GM12873 (cell line): ENCODE measurements around the gene KATNB1.

Experiments
- TF ChIP-seq, protein P1 (sequence below): IDR thresholded peaks from 2 replicates; pipeline ENCODE4 v1.5.1; 2012; ENCODE audit warnings: low read depth, mild to moderate bottlenecking, moderate library complexity, low read length, control low read depth; ENCODE audit not compliant: insufficient read depth; ENCODE audit errors: missing control alignments

KATNB1 gene

DNA sequence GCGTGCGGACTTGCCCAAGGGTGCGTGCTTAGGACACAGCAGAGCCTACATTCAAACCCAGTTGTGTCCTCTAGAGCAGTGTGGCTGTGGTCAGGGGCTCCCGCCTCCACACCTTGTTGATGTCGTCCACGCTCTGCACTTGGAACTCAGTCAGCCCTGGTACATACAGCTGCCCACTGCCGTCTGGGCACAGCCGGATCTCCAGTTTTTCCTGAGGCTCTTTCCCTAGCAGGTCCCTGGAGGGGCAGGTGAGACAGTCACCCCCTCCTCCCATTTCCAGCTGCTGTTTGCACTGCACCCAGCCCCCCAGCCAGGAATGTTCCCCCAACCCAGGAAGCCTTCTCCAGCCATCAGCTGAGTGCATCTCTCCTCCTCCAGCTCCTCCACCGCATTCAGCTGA, 25.7 kb downstream of the KATNB1 start:
- TF ChIP-seq, protein P1, sequence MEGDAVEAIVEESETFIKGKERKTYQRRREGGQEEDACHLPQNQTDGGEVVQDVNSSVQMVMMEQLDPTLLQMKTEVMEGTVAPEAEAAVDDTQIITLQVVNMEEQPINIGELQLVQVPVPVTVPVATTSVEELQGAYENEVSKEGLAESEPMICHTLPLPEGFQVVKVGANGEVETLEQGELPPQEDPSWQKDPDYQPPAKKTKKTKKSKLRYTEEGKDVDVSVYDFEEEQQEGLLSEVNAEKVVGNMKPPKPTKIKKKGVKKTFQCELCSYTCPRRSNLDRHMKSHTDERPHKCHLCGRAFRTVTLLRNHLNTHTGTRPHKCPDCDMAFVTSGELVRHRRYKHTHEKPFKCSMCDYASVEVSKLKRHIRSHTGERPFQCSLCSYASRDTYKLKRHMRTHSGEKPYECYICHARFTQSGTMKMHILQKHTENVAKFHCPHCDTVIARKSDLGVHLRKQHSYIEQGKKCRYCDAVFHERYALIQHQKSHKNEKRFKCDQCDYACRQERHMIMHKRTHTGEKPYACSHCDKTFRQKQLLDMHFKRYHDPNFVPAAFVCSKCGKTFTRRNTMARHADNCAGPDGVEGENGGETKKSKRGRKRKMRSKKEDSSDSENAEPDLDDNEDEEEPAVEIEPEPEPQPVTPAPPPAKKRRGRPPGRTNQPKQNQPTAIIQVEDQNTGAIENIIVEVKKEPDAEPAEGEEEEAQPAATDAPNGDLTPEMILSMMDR, result no peak

DNA sequence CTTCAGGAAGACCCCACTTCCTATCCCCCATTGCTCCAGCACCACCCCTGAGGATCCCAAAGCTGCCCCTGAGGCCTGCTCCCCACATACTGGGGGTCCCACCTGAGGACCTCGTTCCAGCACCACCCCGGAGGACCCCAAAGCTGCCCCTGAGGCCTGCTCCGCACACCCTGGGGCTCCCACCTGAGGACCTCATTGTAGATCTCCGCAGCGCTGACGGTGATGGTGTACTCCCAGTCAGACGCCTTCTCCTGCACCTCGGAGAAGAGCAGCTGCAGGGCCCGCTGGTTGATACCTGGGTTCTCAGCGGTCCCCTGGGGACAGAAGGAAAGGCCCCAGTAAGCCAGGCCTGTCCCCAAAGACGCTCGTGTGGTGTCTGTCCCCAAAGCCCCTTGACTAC, 26.4 kb downstream of the KATNB1 start:
- TF ChIP-seq, protein P1, result no peak

DNA sequence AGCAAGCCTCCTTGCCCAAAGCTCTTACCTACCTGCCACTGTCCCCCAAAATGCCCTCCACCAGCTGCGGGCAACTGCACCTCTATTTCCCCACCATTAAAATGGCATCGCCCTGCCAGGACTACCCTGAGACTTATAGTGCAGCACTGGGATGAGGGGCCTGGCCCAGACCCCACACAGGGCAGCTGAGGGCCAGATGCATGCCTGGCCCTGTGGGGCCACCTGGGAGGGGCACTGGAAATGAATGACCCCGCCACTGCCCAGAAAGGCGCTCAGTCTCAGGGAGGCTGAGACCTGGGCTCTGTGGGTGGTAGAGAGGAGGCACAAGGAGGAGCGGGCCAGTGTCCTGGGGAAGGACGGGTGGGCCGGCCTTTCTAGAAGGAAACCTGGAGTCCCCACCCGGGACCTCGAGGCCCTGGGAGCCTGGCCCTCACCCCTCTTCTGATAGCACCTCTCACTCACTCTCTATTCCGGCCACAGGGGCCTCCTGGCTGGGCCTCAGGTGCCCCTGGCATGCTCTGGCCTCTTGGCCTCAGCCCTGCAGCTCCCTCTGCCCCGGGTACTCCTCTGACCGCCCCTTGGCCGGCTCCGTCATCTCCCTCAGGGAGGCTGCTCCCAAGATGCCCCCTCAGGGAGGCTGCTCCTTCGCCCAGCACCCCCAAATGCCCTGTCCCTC, 26.9 kb downstream of the KATNB1 start:
- TF ChIP-seq, protein P1, result no peak

DNA sequence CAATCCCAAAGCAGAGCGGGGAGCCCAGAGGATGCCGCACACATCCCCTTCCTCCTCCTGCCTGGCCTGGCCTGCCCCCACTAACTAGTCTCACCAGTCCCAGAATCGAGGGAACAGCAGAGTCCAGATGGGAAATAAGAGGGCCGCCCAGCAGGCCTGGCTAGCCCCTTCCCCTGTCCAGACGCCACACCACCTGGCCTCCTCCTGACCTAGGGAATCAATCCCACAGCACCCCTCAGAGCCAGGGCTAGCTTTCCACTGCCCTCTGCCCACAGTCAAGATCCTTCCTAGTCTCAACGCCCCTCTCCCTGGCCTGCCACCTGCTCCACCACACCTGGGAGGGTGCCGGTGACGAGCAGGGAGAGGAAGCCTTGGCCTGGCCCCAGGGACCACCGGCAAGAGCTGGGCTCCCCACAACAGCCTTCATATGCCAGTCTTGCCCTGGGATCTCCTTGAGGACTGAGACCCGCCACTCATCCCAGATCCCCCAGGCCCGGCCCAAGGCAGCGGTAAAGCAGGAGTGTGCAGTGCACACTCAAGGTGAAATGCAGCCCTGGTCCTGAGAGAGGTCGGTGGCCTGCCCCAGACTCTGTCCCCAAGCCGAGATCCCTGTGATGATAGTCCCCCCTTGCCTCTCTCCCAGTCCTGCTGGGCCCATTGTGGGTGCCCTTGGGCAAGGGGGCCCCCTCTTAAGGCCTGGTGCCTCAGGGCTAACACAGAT, 27.9 kb downstream of the KATNB1 start:
- TF ChIP-seq, protein P1, result no peak

DNA sequence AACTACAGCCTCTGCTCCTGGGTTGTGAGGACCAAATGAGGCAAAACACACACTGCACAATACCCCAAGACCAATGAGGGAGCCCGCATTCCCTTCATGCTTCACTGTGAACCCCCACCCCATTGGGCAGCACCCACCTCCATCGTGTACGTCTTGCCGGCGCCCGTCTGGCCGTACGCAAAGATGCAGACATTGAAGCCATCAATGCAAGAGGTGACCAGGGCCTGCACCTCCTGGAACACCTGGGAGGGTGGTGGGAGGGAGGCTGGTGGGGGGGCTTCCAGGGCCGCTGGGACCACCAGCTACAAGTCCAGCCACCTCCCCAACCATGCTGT, 28.4 kb downstream of the KATNB1 start:
- TF ChIP-seq, protein P1, result no peak

DNA sequence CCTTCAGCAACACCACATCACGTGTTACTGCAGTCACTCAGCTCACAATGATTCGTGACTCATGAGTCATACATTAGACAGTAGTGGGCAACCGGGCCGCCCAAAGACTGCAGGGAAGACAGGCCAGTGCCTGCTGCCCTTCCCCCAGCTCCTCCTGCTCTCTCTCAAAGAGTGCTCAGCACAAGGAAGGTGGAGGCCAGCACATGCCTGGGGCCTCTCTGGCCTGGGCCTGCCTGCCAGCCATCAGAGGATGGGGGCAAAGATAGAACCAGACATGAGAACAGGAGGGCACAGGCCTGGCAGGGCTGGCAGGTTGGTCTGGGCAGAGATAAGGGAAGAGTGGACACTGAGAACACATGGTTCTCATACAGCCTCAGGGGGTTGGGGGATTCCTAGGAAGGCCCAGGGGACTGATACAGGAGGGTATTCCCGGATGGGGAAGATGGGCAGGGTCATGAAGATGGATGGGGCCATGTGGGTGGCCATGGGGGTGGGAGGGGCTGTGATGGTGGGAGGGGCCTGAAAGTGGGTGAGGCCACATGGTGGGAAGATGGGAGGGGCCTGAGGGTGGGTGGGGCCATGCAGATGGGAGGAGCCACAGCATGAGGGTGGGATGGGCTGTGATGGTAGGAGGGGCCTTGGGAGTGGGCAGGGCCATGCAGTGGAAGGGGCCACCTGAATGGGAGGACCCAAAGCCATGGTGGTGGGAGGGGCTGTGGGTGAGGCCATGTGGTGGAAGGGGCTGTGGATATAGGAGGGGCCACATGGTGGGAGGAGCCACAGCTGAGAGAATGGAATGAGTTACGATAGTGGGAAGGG, 29.0 kb downstream of the KATNB1 start:
- TF ChIP-seq, protein P1, result no peak

DNA sequence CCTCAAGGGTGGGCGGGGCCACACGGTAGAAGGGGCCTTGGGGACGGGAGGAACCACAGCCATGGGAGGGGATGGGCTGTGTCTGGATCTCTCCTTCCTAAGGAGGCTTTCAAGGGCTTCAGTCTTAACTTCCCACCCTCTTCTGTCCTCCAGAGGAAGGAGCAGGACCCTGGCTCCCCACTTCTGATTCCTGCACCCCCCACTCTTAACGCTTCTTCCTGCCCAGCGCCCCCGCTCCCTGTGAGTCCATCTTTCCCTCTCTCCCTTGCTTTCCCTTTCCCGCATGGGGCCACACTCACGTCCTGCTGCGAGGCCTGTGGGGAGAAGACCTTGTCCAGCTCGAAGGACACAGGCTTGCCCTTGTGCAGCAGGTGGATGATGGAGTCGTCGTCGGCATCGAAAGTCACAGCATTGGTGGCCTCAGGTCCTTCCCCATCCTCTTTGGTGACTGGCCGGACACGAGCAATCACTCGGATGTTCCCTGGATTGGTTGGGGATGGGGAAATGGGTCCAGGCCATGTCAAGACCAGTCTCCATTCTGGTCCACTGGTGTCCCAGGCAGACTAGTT, 29.7 kb downstream of the KATNB1 start:
- TF ChIP-seq, protein P1, result no peak
